ENCODE measurements around the gene LRRC59.

- TF ChIP-seq POLR2A (IDR thresholded peaks at IDR 0.05; ENCODE audit: extremely low read depth, insufficient read length) (no peak), MYC (IDR thresholded peaks at IDR 0.05; ENCODE audit: low read depth, low read length) (no peak), CTCF (IDR thresholded peaks at IDR 0.05; ENCODE audit: low read depth, low read length) (no peak), MAX (IDR thresholded peaks at IDR 0.05; ENCODE audit: low read depth, low read length) (no peak)
Measured at GRCh38 chr17:50359998-50360461, 37.3 kb downstream of the LRRC59 start.
